K562 (cell line): ENCODE measurements around the gene EIF4G1. TPM values are rescaled to one million over a fixed set of nuclear protein-coding genes. Genes with fewer than 3 reads are reported as not detected.

Experiments used
- ARID1B ChIP-seq: fragments of 450-650 bp; IDR thresholded peaks from 2 replicates; pipeline ENCODE4 v1.6.1; 2016; ENCODE audit warnings: antibody characterized with exemption, mild to moderate bottlenecking, inconsistent platforms
- CREM ChIP-seq: IDR thresholded peaks from 2 replicates; pipeline ENCODE4 v1.6.1; 2014; ENCODE audit warnings: antibody characterized with exemption, low read depth
- CTBP1 ChIP-seq: fragments of 450-650 bp; IDR thresholded peaks from 2 replicates; pipeline ENCODE4 v1.6.1; 2016; ENCODE audit warnings: borderline replicate concordance
- CXXC5 ChIP-seq: fragments of 250-450 bp; sonication (Bioruptor Pico); IDR thresholded peaks from 2 replicates; pipeline ENCODE4 v1.8.0; 2022; ENCODE audit warnings: inconsistent platforms, mild to moderate bottlenecking, moderate library complexity
- E2F6 ChIP-seq, 2 experiments: IDR thresholded peaks; 2 replicates each; pipeline ENCODE4 v1.6.1; 2011; ENCODE audit warnings: borderline replicate concordance in 1 of 2, control low read depth in 1 of 2, low read depth in 1 of 2, low read length in 1 of 2, mild to moderate bottlenecking in 1 of 2, mixed read lengths in 1 of 2, moderate library complexity in 1 of 2; ENCODE audit not compliant: insufficient read depth in 1 of 2, insufficient read length in 1 of 2, poor library complexity in 1 of 2, severe bottlenecking in 1 of 2; ENCODE audit errors: extremely low read depth in 1 of 2
- FOXA3 ChIP-seq, 2 experiments: fragments of 450-650 bp in 1 of 2; sonication (generic) in 1 of 2; formaldehyde crosslinking; IDR thresholded peaks in 1 of 2; conservative IDR thresholded peaks in 1 of 2; 2 replicates each; pipeline versions ENCODE4 v1.4.0 to v1.8.0; 2020 to 2022; ENCODE audit warnings: mild to moderate bottlenecking in 2 of 2, missing genetic modification reagents in 1 of 2
- HDAC1 ChIP-seq, 2 experiments: fragments of 450-650 bp; IDR thresholded peaks; 2 replicates each; pipeline ENCODE4 v1.6.1; 2016 to 2017; ENCODE audit warnings: inconsistent platforms in 1 of 2, mild to moderate bottlenecking in 1 of 2, moderate library complexity in 1 of 2
- HDAC2 ChIP-seq: fragments of 450-650 bp; IDR thresholded peaks from 2 replicates; pipeline ENCODE4 v1.6.1; 2016; ENCODE audit warnings: mild to moderate bottlenecking
- ILF3 ChIP-seq: fragments of 450-650 bp; IDR thresholded peaks from 2 replicates; pipeline ENCODE4 v1.6.1; 2018; ENCODE audit warnings: antibody characterized with exemption, mild to moderate bottlenecking, moderate library complexity, borderline replicate concordance
- KLF13 ChIP-seq: fragments of 450-650 bp; IDR thresholded peaks from 2 replicates; pipeline ENCODE4 v1.6.1; 2016; ENCODE audit warnings: missing genetic modification characterization, low read depth, mild to moderate bottlenecking, missing compliant biosample characterization, moderate library complexity, borderline replicate concordance
- MYC ChIP-seq, 2 experiments: fragments of 250-450 bp in 1 of 2; sonication (Bioruptor Pico) in 1 of 2; IDR thresholded peaks; 2 replicates each; pipeline versions ENCODE4 v1.5.1 to v1.6.1; 2012 to 2021; ENCODE audit warnings: low read depth in 2 of 2, borderline replicate concordance in 1 of 2, improper control_type of control experiment in 1 of 2, low read length in 1 of 2, mild to moderate bottlenecking in 1 of 2, moderate library complexity in 1 of 2
- NRF1 ChIP-seq, 2 experiments: fragments of 450-650 bp; IDR thresholded peaks in 1 of 2; conservative IDR thresholded peaks in 1 of 2; 2 replicates each; pipeline ENCODE4 v1.6.1; 2014; ENCODE audit warnings: mild to moderate bottlenecking in 2 of 2
- RBFOX2 ChIP-seq: fragments of 200-400 bp; formaldehyde crosslinking; IDR thresholded peaks from 2 replicates; pipeline ENCODE4 v1.6.1; 2017; ENCODE audit warnings: low read depth, mild to moderate bottlenecking, low read length, moderate library complexity
- RCOR1 ChIP-seq, 2 experiments: IDR thresholded peaks; 2 replicates each; pipeline ENCODE4 v1.6.1; 2012; ENCODE audit warnings: low read depth in 2 of 2, low read length in 2 of 2, borderline replicate concordance in 1 of 2, improper control_type of control experiment in 1 of 2
- SMARCA4 ChIP-seq: fragments of 450-650 bp; IDR thresholded peaks from 2 replicates; pipeline ENCODE4 v1.6.1; 2016
- TEAD4 ChIP-seq, 2 experiments: sonication (generic) in 1 of 2; formaldehyde crosslinking in 1 of 2; IDR thresholded peaks; 2 replicates each; pipeline versions ENCODE4 v1.6.1 to v1.8.0; 2012 to 2022; ENCODE audit warnings: borderline replicate concordance in 1 of 2, inconsistent platforms in 1 of 2, low read length in 1 of 2, mild to moderate bottlenecking in 1 of 2, missing genetic modification reagents in 1 of 2
- TFAP4 ChIP-seq: sonication (generic); formaldehyde crosslinking; IDR thresholded peaks from 2 replicates; pipeline ENCODE4 v1.8.0; 2022; ENCODE audit warnings: missing genetic modification reagents, mild to moderate bottlenecking, moderate library complexity, borderline replicate concordance
- ZEB2 ChIP-seq: fragments of 450-650 bp; IDR thresholded peaks from 2 replicates; pipeline ENCODE4 v1.6.1; 2016
- ZFX ChIP-seq: sonication (generic); formaldehyde crosslinking; IDR thresholded peaks from 2 replicates; pipeline ENCODE4 v1.8.0; 2022; ENCODE audit warnings: mild to moderate bottlenecking, missing genetic modification reagents, moderate library complexity
- ZNF398 ChIP-seq: fragments of 250-450 bp; sonication (Bioruptor Pico); IDR thresholded peaks from 2 replicates; pipeline ENCODE4 v1.8.0; 2021; ENCODE audit warnings: moderate library complexity, mild to moderate bottlenecking, inconsistent platforms
- ZNF584 ChIP-seq: fragments of 200-800 bp; sonication (Bioruptor generic); IDR thresholded peaks from 2 replicates; pipeline ENCODE4 v1.6.1; 2016; ENCODE audit warnings: low read depth, mild to moderate bottlenecking, missing genetic modification characterization, missing compliant biosample characterization
- polyA plus RNA-seq, 8 experiments: library from polyadenylated mRNA; depleted of rRNA in 4 of 8; stranded (reverse) in 5 of 8; unstranded in 3 of 8; fragments of >200 nt; fragmentation: Nextera tagmentation in 2 of 8; fragmentation: Illumina TruSeq in 1 of 8; extraction: Ambion mirVana in 2 of 8; extraction: Trizol in 1 of 8; gene quantifications; 2 replicates each; pipeline versions ENCODE4 v1.2.1 to v1.2.3, GENCODE V29; 2011 to 2014; ENCODE audit warnings: inconsistent platforms in 1 of 8, missing spikeins in 1 of 8
- total RNA-seq, 7 experiments: library from RNA; depleted of rRNA in 6 of 7; stranded (reverse); fragments of >200 nt in 6 of 7; fragmentation: Illumina TruSeq in 2 of 7; extraction: Trizol in 2 of 7; gene quantifications; 2 replicates each; pipeline versions ENCODE4 v1.2.1 to v1.2.3, GENCODE V29; 2011 to 2021; ENCODE audit warnings: low replicate concordance in 1 of 7

The EIF4G1 gene
- total and polyA plus RNA-seq, 9 of the 15 experiments (the other 6 are each of a cell fraction or from before 2014, with no cell fraction given) = 4.6 to 505 (median 155) TPM

GRCh38 chr3:184334470-184335158 lies 20.2 kb downstream of the EIF4G1 start (continued):
- TF ChIP-seq HDAC1 (IDR thresholded peaks at IDR 0.05) (peak in 1 of 2 experiments; percentile 50; a peak in 2 of 4 replicates), E2F6 (IDR thresholded peaks at IDR 0.05; ENCODE audit: borderline replicate concordance in 1 of 2, extremely low read depth in 1 of 2, insufficient read depth in 1 of 2, insufficient read length in 1 of 2, low read depth in 1 of 2, low read length in 1 of 2, poor library complexity in 1 of 2, severe bottlenecking in 1 of 2) (peak in 1 of 2 experiments; percentile 13), ZEB2 (peak; percentile 42; the same call in 1 of the 2 replicates), TFAP4 (CRISPR knock-in tag) (peak; percentile 51; the same call in 1 of the 2 replicates), CTBP1 (peak; percentile 72; the same call in 1 of the 2 replicates), RBFOX2 (peak; percentile 60), ZFX (CRISPR knock-in tag) (peak; percentile 70), CXXC5 (CRISPR knock-in tag) (peak; percentile 38; the same call in 1 of the 2 replicates), SMARCA4 (peak; percentile 75), KLF13 (0 out of 2 replicates have a peak, but pooled peaks have one; percentile 29), ZNF398 (CRISPR knock-in tag) (no peak), FOXA3 (CRISPR knock-in tag; conservative IDR thresholded peaks at IDR 0.05 in 1 of 2, IDR thresholded peaks at IDR 0.05 in 1 of 2) (peak; percentile 60 to 98), ARID1B (peak; percentile 75), CREM (0 out of 2 replicates have a peak, but pooled peaks have one; percentile 49), RCOR1 (IDR thresholded peaks at IDR 0.05; ENCODE audit: borderline replicate concordance in 1 of 2, low read depth in 2 of 2, low read length in 2 of 2) (peak in 1 of 2 experiments; percentile 58; a peak in 1 of 4 replicates), MYC (IDR thresholded peaks at IDR 0.05; ENCODE audit: low read depth, low read length) (no peak), MYC (CRISPR knock-in tag; IDR thresholded peaks at IDR 0.05; ENCODE audit: borderline replicate concordance, low read depth) (no peak), ILF3 (0 out of 2 replicates have a peak, but pooled peaks have one; percentile 30), HDAC2 (0 out of 2 replicates have a peak, but pooled peaks have one; percentile 29), TEAD4 (IDR thresholded peaks at IDR 0.05; ENCODE audit: low read length) (peak; percentile 35), TEAD4 (CRISPR knock-in tag; IDR thresholded peaks at IDR 0.05; ENCODE audit: borderline replicate concordance) (no peak), NRF1 (conservative IDR thresholded peaks at IDR 0.05 in 1 of 2, IDR thresholded peaks at IDR 0.05 in 1 of 2) (0 out of 4 replicates have a peak, but pooled peaks of 1 of the 2 experiments have one; percentile 16), ZNF584 (0 out of 2 replicates have a peak, but pooled peaks have one; percentile 20)
